ENCODE results near the gene JMJD1C.
A peak's percentile ranks its signal among the peaks of the same experiment; 100 is the strongest.

Gene JMJD1C

DNA sequence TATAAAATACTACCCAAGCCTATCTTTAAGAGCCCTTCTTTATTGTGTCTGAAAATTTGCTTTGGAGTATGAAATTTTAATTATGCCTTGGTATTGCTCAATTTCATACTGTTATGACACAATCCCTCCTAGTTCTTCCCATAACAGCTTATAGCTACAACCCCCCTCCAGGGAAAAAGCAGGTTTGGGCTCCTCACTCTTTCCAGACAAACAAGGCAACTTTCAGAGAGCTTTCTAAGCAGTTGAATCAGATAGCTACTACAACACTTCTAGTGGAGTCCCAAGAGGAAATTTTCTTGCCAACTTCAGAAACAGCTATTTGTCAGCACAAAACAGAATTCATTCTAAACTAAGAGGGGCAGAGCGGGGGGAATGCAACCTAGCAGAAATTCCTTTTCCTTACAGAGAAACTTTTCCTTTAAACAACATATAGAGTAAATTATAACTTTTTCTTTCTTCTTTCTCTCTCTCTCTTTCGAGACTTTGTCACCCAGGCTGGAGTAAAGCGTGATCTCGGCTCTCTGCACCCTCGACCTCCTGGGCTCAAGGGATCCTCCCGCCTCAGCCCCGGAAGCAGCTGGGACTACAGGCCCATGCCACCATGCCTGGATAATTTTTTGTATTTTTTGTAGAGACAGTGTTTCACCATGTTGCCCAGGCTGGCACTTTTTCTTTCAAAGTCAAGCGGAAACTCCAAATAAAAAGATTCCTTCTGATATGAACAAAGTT is 26.0 kb upstream of the JMJD1C start:
- Histone ChIP-seq H3K4me1 (ENCODE audit: insufficient read depth, poor library complexity, severe bottlenecking) (peaks cover 34% of the 10 kb centered on the region), H3K4me3 (ENCODE audit: severe bottlenecking) (no peak overlapping the region), H3K9me3 (ENCODE audit: severe bottlenecking) (no peaks in the 10 kb centered on the region), H3K36me3 (ENCODE audit: low read depth) (peaks cover 7% of the 10 kb centered on the region; the same call in 1 of the 2 replicates), H3K27ac (ENCODE audit: poor library complexity, severe bottlenecking) (peak overlapping the region; percentile 48), H3K27me3 (ENCODE audit: insufficient read depth, poor library complexity, severe bottlenecking) (no peaks in the 10 kb centered on the region)
- DNase-seq (ENCODE audit: low spot score), result no peak
- ATAC-seq (ENCODE audit: low read depth), result peak; percentile 78
- TF ChIP-seq, protein P1, sequence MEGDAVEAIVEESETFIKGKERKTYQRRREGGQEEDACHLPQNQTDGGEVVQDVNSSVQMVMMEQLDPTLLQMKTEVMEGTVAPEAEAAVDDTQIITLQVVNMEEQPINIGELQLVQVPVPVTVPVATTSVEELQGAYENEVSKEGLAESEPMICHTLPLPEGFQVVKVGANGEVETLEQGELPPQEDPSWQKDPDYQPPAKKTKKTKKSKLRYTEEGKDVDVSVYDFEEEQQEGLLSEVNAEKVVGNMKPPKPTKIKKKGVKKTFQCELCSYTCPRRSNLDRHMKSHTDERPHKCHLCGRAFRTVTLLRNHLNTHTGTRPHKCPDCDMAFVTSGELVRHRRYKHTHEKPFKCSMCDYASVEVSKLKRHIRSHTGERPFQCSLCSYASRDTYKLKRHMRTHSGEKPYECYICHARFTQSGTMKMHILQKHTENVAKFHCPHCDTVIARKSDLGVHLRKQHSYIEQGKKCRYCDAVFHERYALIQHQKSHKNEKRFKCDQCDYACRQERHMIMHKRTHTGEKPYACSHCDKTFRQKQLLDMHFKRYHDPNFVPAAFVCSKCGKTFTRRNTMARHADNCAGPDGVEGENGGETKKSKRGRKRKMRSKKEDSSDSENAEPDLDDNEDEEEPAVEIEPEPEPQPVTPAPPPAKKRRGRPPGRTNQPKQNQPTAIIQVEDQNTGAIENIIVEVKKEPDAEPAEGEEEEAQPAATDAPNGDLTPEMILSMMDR (IDR thresholded peaks at IDR 0.05; ENCODE audit: poor library complexity, severe bottlenecking), result no peak

DNA sequence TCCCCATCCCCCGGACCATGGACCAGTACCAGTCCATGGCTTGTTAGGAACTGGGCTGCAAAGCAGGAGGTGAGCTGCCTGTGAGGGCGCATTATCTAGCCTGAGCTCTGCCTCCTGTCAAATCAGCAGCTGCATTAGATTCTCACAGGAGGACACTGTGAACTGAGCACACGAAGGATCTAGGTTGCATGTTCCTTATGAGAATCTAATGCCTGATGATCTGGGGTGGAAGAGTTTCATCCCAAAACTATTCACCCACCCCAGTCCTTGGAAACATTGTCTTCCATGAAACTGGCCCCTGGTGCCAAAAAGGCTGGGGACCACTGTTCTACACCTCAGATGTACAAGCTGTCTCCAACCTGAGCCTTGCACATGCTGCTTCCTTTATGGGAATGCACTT is 24.1 kb upstream of the JMJD1C start:
- H3K36me3 ChIP-seq (ENCODE audit: low read depth), result no peaks in the 10 kb centered on the region
- H3K4me1 ChIP-seq (ENCODE audit: insufficient read depth, poor library complexity, severe bottlenecking), result peaks cover 34% of the 10 kb centered on the region
- no peak for ATAC-seq (ENCODE audit: low read depth)
- no peak for DNase-seq (ENCODE audit: low spot score)
- no peak overlapping the region for H3K4me3 ChIP-seq (ENCODE audit: severe bottlenecking)
- H3K27ac ChIP-seq (ENCODE audit: poor library complexity, severe bottlenecking), result no peak overlapping the region
- H3K9me3 ChIP-seq (ENCODE audit: severe bottlenecking), result no peaks in the 10 kb centered on the region
- TF ChIP-seq, protein P1 (IDR thresholded peaks at IDR 0.05; ENCODE audit: poor library complexity, severe bottlenecking), result no peak
- no peaks in the 10 kb centered on the region for H3K27me3 ChIP-seq (ENCODE audit: insufficient read depth, poor library complexity, severe bottlenecking)

DNA sequence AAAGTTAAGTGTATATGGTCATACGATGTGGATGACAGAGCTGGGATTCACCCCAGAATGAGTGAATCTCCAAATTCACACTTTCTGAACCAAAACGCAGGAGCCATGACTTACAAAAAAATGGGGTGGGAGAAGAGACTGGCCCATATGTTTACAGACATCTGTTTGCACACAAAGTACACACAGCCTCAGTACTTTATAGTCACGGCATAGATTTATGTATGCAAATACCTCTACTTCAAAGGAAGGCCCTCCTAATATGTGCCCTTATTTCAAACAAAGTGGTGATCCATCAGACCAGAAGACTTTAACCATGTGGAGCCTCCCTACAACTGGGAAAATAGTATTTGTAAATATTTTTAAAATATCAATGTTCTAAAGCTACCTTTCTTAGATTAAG is 22.2 kb upstream of the JMJD1C start:
- ATAC-seq (ENCODE audit: low read depth), result no peak

DNA sequence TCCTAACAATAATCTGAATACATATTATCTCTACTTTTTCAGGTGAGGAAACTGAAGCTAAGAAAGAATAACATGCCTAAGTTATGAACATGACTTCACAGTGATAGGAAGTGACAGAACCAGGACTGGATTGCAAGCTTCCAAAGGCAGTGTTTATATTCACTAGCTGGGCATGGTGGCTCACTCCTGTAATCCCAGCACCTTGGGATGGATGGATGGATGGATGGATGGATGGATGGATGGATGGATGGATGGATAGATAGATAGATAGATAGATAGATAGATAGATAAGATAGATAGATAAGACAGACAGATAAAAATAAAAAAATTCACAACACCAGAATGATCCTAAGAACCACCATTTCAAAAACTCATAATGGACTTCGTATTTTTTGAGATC is 18.2 kb upstream of the JMJD1C start:
- Histone ChIP-seq H3K9me3 (ENCODE audit: severe bottlenecking) (no peaks in the 10 kb centered on the region), H3K27ac (ENCODE audit: poor library complexity, severe bottlenecking) (no peak overlapping the region), H3K36me3 (ENCODE audit: low read depth) (no peaks in the 10 kb centered on the region), H3K4me3 (ENCODE audit: severe bottlenecking) (no peak overlapping the region), H3K4me1 (ENCODE audit: insufficient read depth, poor library complexity, severe bottlenecking) (no peaks in the 10 kb centered on the region), H3K27me3 (ENCODE audit: insufficient read depth, poor library complexity, severe bottlenecking) (no peaks in the 10 kb centered on the region)
- ATAC-seq (ENCODE audit: low read depth), result no peak
- no peak for DNase-seq (ENCODE audit: low spot score)
- TF ChIP-seq, protein P1 (IDR thresholded peaks at IDR 0.05; ENCODE audit: poor library complexity, severe bottlenecking), result no peak

More for the DNA sequence above, 22.2 kb upstream of the JMJD1C start:
- Histone ChIP-seq H3K36me3 (ENCODE audit: low read depth) (no peaks in the 10 kb centered on the region), H3K27ac (ENCODE audit: poor library complexity, severe bottlenecking) (no peak overlapping the region), H3K4me3 (ENCODE audit: severe bottlenecking) (no peak overlapping the region), H3K9me3 (ENCODE audit: severe bottlenecking) (no peaks in the 10 kb centered on the region), H3K27me3 (ENCODE audit: insufficient read depth, poor library complexity, severe bottlenecking) (no peaks in the 10 kb centered on the region), H3K4me1 (ENCODE audit: insufficient read depth, poor library complexity, severe bottlenecking) (peaks cover 20% of the 10 kb centered on the region)
- TF ChIP-seq, protein P1 (IDR thresholded peaks at IDR 0.05; ENCODE audit: poor library complexity, severe bottlenecking), result no peak
- DNase-seq (ENCODE audit: low spot score), result no peak

DNA sequence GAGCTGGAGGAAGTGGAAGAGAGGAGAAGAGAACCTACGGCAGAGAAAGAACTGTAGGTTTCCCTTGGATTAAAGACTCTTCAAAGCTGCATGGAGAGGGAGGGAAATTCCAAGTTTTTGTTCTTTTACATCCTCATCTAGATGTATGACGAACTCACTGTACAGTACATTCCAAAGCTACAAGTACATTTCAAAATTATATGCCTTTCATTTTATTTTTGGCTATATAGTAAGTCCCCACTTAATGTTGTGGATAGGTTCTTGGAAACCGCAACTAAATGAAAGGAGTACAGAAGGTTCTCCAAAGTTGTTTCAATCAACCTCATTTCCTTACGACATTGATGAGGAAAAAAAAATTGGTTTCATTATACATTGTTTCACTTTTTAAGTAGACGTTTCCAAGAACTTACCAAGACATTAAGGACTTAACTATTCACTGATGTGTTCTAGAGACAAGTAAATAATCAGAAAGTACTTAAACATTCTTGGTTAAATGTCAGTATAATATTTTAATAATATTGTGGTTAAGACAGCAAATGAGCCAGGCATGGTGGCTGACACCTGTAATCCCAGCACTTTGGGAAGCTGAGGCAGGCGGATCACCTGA is 16.1 kb upstream of the JMJD1C start:
- Histone ChIP-seq H3K36me3 (ENCODE audit: low read depth) (no peaks in the 10 kb centered on the region), H3K27me3 (ENCODE audit: insufficient read depth, poor library complexity, severe bottlenecking) (no peaks in the 10 kb centered on the region), H3K27ac (ENCODE audit: poor library complexity, severe bottlenecking) (no peak overlapping the region), H3K9me3 (ENCODE audit: severe bottlenecking) (no peaks in the 10 kb centered on the region), H3K4me1 (ENCODE audit: insufficient read depth, poor library complexity, severe bottlenecking) (no peaks in the 10 kb centered on the region), H3K4me3 (ENCODE audit: severe bottlenecking) (no peak overlapping the region)
- ATAC-seq (ENCODE audit: low read depth), result peak; percentile 41; the same call in 2 of the 3 replicates
- TF ChIP-seq, protein P1 (IDR thresholded peaks at IDR 0.05; ENCODE audit: poor library complexity, severe bottlenecking), result no peak
- DNase-seq (ENCODE audit: low spot score), result no peak

All from RWPE2 (cell line).